Colonic mucosa (tissue), 4 donors: ENCODE results near the gene ANKS1B. TPM values are rescaled to one million over a fixed set of nuclear protein-coding genes. Genes with fewer than 3 reads are reported as not detected.

Source experiments
- DNase-seq: peaks from one replicate; pipeline ENCODE4 v3.0.0-alpha.2; 2020
- H3K27ac ChIP-seq: fragments of 200-600 bp; one replicate; pipeline ENCODE4 v1.8.0; 2021
- H3K27me3 ChIP-seq: fragments of 200-600 bp; one replicate; pipeline ENCODE4 v1.8.0; 2021
- H3K36me3 ChIP-seq: fragments of 200-600 bp; one replicate; pipeline ENCODE4 v1.8.0; 2021
- H3K4me1 ChIP-seq: fragments of 200-600 bp; one replicate; pipeline ENCODE4 v1.8.0; 2021; ENCODE audit warnings: mild to moderate bottlenecking
- H3K4me3 ChIP-seq: fragments of 200-600 bp; one replicate; pipeline ENCODE4 v1.8.0; 2021
- H3K9ac ChIP-seq, 2 donors: one replicate each; pipeline ENCODE4 v1.7.0; 2013; ENCODE audit warnings: control low read depth in 2 of 2, low read depth in 2 of 2, low read length in 2 of 2
- H3K9me3 ChIP-seq: fragments of 200-600 bp; one replicate; pipeline ENCODE4 v1.8.0; 2021
- CTCF ChIP-seq: fragments of 200-600 bp; IDR thresholded peaks from one replicate; pipeline ENCODE4 v1.8.0; 2022; ENCODE audit warnings: antibody characterized with exemption, mild to moderate bottlenecking
- intact Hi-C: fragments of 100-400 bp; cut with DNase I; formaldehyde crosslinking; loops from one replicate; pipeline ENCODE4 v1.14.1; 2022
- total RNA-seq, 2 donors: library from RNA; stranded (reverse); fragmentation: NEBNext Ultra II Directional in 1 of 2; extraction: Animal tissue kit (Norgen Biotek cat#: 25700) in 1 of 2; gene quantifications; one replicate each; pipeline ENCODE4 v1.2.1, GENCODE V29; 2021
- donor health status: healthy.
- donor health status: DM: no; HTN: no; CAD: no.
- donor health status: DM: no; HTN: no; CAD: no.

The ANKS1B gene
- total RNA-seq, 2 donors from 2014 or later = 1.7 to 3.3 TPM

- no peaks in the 10 kb centered on the region for H3K27me3 ChIP-seq
- no peak for TF ChIP-seq CTCF
- no peak overlapping the region for H3K4me3 ChIP-seq
- no peaks in the 10 kb centered on the region for H3K4me1 ChIP-seq
- H3K9ac ChIP-seq = no peak overlapping the region
- no peak overlapping the region for H3K27ac ChIP-seq
- intact Hi-C loops = no loop called here
- H3K9me3 ChIP-seq = no peaks in the 10 kb centered on the region
- DNase-seq = no peak
- no peaks in the 10 kb centered on the region for H3K36me3 ChIP-seq
These were observed 25.1 kb downstream of the ANKS1B start for GRCh38 chr12:99959549-99960170.

GRCh38 chr12:99957866-99958466, 26.8 kb downstream of the ANKS1B start:
- intact Hi-C loops = no loop called here
- Histone ChIP-seq H3K27ac (no peak overlapping the region), H3K4me1 (no peaks in the 10 kb centered on the region), H3K9me3 (no peaks in the 10 kb centered on the region), H3K27me3 (no peaks in the 10 kb centered on the region), H3K9ac (no peak overlapping the region), H3K36me3 (no peaks in the 10 kb centered on the region), H3K4me3 (no peak overlapping the region)
- TF ChIP-seq CTCF = no peak
- DNase-seq = no peak

DNA sequence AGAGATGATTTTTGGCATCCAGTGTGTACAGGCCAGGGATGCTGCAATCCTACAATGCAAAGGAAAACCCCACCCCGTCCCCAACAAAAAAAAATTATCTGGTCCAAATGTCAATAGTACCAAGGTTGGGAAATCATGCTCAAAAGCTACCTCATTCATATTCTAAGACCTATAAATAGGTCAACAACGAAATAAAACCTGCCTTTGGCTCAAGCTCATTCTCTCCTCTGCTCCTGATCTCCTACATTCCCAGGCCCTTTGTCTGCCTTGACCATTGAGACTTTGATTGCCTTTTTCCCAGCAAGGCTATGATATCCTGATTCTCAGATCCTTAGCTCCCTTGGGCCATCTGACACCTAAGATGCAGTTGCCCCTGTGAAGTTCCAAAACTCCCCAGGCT, 30.0 kb downstream of the ANKS1B start:
- Histone ChIP-seq H3K27ac (no peak overlapping the region), H3K4me1 (no peaks in the 10 kb centered on the region), H3K36me3 (no peaks in the 10 kb centered on the region), H3K4me3 (no peak overlapping the region), H3K9me3 (no peaks in the 10 kb centered on the region), H3K27me3 (no peaks in the 10 kb centered on the region), H3K9ac (no peak overlapping the region)
- TF ChIP-seq CTCF = no peak
- no peak for DNase-seq
- intact Hi-C loops = no loop called here

DNA sequence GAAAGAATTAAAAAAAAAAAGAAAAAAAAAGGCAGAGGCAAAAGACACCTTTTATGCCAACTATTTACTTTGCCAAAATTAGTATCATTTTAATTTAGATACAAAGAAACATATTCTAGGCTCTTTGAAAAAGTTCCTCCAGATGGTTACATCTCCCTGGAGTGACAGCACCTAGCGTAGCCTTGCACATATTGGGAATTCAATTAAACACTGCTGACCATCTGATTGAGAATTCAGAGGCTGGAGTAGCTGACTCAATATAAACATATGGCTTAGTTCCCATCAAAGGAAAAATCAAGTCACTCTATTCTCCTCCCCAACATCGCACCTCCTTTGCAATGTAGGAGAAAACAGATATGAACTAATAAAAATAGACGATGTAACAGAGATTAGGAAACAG, 36.4 kb downstream of the ANKS1B start:
- no peak for TF ChIP-seq CTCF
- no peak overlapping the region for H3K27ac ChIP-seq
- H3K36me3 ChIP-seq = no peaks in the 10 kb centered on the region
- no peaks in the 10 kb centered on the region for H3K9me3 ChIP-seq
- H3K27me3 ChIP-seq = no peaks in the 10 kb centered on the region
- no peak for DNase-seq
- H3K4me1 ChIP-seq = no peaks in the 10 kb centered on the region
- H3K9ac ChIP-seq = no peak overlapping the region
- intact Hi-C loops = no loop called here
- no peak overlapping the region for H3K4me3 ChIP-seq

DNA sequence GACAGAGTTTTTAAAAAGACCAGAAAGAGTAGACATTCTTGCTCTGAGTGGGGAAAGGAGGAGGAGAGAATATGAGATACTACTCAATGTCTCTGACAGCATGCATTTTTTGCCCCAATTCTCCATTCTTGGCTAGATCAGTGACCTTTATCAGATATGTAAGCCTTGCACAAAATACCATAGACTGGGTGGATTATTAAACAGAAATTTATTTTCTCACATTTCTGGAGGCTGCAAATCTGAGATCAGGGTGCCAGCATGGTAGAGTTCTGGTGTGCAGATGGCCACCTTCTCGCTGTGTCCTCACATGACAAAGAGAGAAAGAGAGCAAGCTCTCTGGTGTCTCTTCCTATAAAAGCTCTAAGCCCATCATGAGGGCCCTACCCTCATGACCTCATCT, 38.6 kb downstream of the ANKS1B start:
- H3K27ac ChIP-seq = no peak overlapping the region
- H3K9me3 ChIP-seq = no peaks in the 10 kb centered on the region
- no peak for DNase-seq
- H3K27me3 ChIP-seq = no peaks in the 10 kb centered on the region
- no peak overlapping the region for H3K9ac ChIP-seq
- H3K4me3 ChIP-seq = no peak overlapping the region
- no peaks in the 10 kb centered on the region for H3K4me1 ChIP-seq
- no peak for TF ChIP-seq CTCF
- intact Hi-C loops = no loop called here
- H3K36me3 ChIP-seq = no peaks in the 10 kb centered on the region
